ENCODE measurements around the gene PRPS1.
"Not testable (repeated sequence)": the region's sequence is repeated elsewhere in the genome, so short reads cannot be mapped to it uniquely, and the experiment has no call there.

PRPS1 gene

GRCh38 chrX:107627838-107628661 is at the start of gene PRPS1:
Gene PRPS1, plus strand, starts transcription at chrX:107628510. Its CDS starts 119 bp downstream, at chrX:107628629.
- DNase-seq (ENCODE audit: low spot score), result peak; percentile 85

- DNase-seq (ENCODE audit: low spot score), result peak; percentile 44
These were observed 48.4 kb upstream of the PRPS1 start for GRCh38 chrX:107579956-107580355.

DNA sequence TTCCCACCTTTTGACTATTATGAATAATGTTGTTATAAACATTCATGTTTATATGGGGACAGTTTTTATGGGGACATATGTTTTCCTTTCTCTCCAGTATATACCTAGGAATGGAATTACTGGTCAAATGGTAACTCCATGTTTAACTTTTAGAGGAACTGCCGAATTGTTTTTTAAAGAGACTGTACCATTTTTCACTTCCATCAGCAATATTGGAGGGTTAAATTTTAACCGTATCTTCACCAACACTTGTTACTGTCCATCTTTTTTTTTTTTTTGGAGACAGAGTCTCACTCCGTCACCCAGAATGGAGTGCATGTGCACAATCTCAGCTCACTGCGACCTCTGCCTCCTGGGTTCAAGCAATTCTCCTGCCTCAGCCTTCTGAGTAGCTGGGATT is 46.4 kb upstream of the PRPS1 start:
- DNase-seq (ENCODE audit: low spot score), result no peak

GRCh38 chrX:107589243-107589642 is 39.1 kb upstream of the PRPS1 start:
- DNase-seq (ENCODE audit: low spot score), result no peak

DNA sequence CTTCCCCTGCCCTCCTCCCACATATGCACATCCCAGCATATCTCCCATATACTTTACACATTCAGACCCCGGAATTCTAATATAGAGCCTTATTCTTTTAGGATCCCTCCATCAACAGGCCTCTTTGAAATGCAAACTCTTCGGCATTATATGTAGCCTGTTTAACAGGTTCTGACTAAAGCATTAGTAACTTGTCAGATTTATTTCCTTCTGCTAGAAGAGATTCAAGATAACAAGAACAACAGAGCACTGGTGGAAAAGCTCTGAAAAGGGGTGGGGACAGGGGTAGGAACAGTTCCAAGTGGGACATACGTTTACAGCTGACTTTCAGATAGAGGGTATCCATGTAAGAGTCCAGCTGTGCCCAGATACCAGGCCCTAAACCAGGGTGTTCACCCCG is 31.7 kb upstream of the PRPS1 start:
- no peak for DNase-seq (ENCODE audit: low spot score)

- DNase-seq (ENCODE audit: low spot score), result no peak
These were observed 31.0 kb upstream of the PRPS1 start for GRCh38 chrX:107597264-107597663.

DNA sequence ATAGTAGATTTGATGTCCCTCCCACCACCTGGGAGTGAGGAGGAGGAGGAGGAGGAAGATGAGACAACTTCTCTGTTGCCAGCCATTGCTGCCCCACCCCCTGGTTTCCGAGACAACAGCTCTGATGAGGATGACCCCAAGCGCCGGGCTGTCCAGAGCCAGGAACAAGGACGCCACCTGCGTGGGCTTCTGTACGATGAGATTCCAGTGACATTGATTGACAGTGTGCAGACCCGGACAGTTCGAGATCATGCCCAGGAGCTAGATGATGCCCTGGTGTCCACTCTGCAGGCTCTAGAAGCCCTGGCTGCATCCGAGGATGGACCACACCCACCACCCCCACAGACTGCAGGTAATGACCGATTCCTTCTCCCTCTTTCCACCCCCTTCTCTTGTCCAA is 30.5 kb upstream of the PRPS1 start:
- DNase-seq (ENCODE audit: low spot score), result no peak

- DNase-seq (ENCODE audit: low spot score), result no peak
These were observed 28.9 kb upstream of the PRPS1 start for GRCh38 chrX:107599450-107599861.

DNA sequence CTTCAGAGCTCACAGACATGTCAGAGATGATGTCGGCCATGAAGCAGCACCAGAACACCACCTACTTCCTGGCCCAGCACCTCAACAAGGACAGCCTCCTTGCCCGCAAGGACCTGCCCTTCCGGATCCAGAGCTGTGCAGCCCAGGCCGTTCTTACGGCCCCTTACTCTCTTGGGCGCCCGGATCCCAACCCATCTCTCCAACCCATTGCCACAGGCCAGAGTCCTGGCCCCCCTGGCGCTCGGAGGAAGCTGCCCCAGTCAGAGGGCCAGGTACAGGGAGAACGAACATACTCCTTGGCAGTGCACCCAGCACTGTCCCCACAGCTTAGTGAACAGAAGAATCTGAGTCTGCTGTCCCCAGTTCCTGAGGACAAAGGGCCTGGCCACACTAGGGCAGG is 27.9 kb upstream of the PRPS1 start:
- no peak for DNase-seq (ENCODE audit: low spot score)

- no peak for DNase-seq (ENCODE audit: low spot score)
These were observed 27.0 kb upstream of the PRPS1 start for GRCh38 chrX:107601326-107601725.

DNA sequence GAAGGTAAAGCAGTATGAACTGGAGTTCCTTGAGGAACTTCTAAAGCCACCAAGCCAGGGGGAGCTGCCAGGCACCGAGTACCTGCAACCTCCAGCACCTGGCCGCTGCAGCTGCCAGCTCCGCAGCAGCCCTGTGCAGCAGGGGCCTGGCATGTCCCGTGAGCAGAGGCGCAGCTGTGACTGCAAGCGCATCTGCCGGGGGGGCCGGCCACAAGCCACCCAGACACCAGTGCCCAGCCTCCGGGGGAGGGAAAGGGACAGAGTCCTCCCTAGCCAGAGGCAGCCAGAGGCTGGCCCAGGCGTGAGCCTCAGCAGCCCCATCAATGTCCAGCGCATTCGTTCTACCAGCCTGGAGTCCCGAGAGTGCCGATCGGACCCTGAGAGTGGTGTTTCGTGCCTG is 26.6 kb upstream of the PRPS1 start:
- DNase-seq (ENCODE audit: low spot score), result no peak

DNA sequence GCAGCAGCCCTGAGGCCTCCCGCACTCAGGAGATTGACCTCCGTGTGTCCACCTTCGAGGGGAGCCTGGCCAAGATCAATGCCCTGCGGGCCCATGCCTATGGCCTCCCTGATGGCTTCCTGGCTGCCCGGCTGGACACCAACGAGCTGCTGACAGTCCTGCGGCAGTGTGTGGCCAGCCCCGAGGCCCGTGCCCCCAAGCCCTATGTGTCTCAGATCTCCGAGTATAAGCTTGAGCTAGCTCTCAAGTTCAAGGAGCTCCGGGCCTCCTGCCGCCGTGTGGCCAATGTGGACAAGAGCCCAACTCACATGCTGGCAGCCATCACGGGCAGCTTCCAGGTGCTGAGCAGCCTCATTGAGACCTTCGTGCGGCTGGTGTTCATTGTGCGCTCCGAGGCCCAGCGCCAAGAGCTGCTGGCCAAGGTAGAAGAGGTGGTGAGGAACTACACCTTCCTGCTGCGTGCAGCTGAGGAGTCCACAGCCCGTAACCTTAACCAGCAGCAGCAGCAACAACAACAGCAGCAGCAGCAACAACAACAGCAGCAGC is 25.5 kb upstream of the PRPS1 start:
- DNase-seq (ENCODE audit: low spot score), result no peak

- no peak for DNase-seq (ENCODE audit: low spot score)
These were observed 24.7 kb upstream of the PRPS1 start for GRCh38 chrX:107603429-107604159.

GRCh38 chrX:107609061-107609460 is 19.2 kb upstream of the PRPS1 start:
- DNase-seq (ENCODE audit: low spot score), result not testable (repeated sequence)

DNA sequence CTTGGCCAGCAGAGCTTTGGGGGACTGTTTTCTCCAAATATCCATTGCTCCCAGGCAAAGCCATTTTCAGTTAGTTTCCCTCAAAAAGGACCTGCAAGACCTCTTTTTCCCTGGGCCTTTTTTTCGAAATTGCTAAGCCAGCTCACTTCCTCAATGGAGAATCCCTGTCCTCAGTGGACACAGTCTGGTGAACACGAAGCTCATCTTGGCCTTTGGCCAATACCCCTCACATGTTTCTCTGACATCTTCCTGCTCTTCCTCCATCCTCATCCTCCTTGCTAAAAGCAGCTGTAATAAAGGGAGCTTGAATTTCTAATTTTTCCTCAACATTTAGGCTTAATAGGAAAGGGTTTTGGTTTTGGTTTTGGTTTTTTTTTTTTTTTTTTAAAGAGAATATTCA is 17.6 kb upstream of the PRPS1 start:
- DNase-seq (ENCODE audit: low spot score), result no peak

DNA sequence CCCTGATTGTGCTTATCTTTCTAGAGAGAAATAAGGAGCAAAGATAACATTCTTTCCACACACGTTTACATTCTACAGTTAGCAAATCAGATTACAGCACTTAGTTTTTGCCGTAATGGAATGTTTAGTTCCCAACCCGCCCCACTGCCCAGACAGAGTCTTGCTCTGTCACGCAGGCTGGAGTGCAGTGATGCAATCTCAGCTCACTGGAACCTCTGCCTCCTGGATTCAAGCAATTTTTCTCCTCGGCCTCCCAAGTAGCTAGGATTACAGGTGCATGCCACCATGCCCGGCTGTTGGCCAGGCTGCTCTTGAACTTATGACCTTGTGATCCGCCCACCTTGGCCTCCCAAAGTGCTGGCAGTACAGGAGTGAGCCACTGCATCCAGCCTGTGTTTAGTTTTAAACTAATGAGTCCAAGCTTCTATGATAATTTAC is 8.4 kb upstream of the PRPS1 start:
- peak; percentile 38 for DNase-seq (ENCODE audit: low spot score)

DNA sequence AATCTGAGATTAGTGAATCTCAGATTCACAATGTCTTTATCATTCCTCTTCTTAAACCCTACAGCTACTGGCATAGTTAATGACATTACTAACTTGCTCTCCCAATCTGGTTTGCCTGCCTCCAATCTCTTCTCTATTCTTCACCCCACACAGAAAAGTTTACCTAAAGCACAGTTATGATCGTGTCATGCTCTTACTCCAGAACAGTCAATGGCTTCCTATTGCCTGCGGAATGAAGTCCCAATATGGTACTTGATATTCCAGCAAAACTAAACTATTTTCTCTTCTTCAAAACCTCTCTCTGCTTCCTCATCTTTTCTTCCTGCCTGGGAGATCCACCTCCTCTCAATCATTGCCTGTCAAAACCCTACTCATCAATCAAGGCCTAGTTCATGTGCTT is 3.4 kb upstream of the PRPS1 start:
- DNase-seq (ENCODE audit: low spot score), result no peak

GRCh38 chrX:107625739-107626138 is 2.6 kb upstream of the PRPS1 start:
- no peak for DNase-seq (ENCODE audit: low spot score)

DNA sequence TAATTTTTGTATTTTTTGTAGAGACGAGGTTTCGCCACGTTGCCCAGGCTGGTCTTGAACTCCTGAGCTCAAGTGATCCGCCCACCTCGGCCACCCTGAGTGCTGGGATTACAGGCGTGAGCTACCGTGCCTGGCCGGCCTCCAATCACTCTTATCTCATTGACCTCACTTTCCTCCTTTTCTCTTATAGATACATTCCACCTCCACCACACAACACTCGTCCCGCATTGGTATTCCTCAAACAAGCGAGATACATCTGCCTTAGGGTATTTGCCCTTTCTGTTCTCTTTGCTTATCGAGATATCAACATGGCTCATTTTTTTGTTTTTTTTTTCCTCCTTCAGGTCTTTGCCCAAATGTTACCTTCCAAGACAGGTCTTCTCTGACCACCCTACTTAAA is 1.8 kb upstream of the PRPS1 start:
- no peak for DNase-seq (ENCODE audit: low spot score)

DNA sequence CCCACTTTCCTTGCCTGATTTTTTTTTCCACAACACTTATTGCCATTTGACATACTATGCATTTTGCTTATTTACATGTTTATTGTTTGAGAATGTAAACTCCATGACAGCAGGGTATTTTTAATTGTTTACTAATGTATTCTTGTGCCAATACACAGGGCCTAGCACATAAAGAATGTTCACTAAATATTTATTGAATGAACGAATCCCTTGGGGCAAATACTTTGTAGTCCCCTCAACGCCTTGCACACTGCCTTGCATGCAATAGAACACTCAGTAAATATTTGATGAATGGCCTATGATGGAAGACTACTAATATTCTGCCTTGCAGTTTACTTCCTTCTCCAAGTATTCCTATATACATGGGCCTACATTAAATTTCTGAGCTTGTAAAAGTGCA is 1.4 kb upstream of the PRPS1 start:
- no peak for DNase-seq (ENCODE audit: low spot score)

GRCh38 chrX:107628662-107629539 is 591 bp downstream of the PRPS1 start:
- peak; percentile 22 for DNase-seq (ENCODE audit: low spot score)

DNA sequence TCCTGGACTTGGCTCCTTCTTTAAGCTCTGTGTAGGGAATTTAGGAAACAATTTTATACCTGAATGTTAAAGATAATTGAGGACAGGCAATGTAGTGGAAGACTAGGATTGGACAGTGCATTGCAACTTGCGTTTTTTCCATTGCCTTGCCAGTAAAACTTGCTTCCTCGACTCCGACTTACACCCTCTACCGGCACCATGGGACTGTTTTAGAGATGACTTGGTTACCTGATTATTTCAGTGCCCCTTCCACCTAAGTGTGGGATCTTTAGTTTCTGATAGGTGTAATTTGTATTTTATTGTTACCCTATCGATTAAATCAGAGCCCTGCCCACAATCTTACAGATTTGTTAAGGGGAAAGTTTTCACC is 1.2 kb downstream of the PRPS1 start:
- DNase-seq (ENCODE audit: low spot score), result peak; percentile 27

Measured in hepatic stellate cell (primary cell).